HG03066 (cell line): Measurements from ENCODE around the gene MACF1.

ENCODE experiments used
- ATAC-seq: cut with Tn5 transposase; IDR thresholded peaks from one replicate; pipeline ENCODE4 v1.9.1; 2021; ENCODE audit warnings: low read depth; ENCODE audit not compliant: unreplicated experiment

Gene MACF1

DNA sequence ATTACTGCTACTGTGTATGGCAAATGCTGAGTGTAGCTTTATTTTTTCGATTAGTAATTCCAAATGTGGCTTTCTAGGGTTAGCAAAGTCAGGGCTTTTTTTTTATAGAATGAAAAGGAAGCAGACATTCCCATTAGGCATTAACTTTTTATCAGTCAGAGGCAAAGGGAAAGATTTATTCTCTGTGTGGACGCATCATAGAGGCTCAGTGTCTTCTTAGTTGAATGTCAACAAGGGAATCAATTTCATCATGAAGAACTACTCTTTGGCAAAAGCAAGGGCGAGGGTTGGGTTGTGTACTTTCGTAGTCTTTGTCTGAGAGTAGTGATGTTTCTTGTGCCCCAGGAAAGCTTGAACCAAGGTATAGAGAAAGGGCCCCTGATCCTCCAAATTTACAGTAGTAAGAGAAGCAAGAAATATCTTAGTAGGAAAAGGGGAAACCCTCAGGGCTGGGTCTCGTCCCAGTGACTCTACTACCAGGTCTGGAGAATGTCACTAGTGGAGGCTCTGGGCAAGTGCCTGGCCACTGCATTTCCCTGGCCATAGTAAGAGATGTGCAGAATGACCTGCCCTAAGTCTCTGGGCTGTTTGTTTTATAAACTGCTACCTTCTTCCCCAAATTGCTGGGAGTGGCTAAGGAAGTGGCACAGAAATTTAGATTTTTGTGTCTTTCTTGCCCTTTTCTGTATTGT lies 30.0 kb upstream of the MACF1 start:
- ATAC-seq: no peak

DNA sequence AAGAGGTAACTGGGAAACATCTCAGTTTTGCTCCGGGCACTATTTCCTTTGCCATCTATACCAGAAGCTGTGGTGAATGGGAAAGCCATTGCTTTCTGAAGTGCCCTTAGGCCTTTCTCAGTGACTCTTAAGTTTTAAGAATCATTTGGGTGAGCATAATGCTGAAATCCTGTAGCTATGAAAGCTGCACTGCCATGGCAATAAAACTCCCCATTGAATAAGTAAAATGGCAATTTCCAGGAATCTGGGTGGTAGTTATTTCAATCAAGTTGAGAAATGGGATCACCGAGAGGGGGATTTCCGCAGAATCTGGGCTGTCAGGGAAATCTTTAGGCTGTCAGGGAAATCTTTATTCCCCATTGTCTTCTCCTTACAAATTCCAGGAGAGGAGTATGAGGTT lies 26.8 kb upstream of the MACF1 start:
- ATAC-seq: no peak

DNA sequence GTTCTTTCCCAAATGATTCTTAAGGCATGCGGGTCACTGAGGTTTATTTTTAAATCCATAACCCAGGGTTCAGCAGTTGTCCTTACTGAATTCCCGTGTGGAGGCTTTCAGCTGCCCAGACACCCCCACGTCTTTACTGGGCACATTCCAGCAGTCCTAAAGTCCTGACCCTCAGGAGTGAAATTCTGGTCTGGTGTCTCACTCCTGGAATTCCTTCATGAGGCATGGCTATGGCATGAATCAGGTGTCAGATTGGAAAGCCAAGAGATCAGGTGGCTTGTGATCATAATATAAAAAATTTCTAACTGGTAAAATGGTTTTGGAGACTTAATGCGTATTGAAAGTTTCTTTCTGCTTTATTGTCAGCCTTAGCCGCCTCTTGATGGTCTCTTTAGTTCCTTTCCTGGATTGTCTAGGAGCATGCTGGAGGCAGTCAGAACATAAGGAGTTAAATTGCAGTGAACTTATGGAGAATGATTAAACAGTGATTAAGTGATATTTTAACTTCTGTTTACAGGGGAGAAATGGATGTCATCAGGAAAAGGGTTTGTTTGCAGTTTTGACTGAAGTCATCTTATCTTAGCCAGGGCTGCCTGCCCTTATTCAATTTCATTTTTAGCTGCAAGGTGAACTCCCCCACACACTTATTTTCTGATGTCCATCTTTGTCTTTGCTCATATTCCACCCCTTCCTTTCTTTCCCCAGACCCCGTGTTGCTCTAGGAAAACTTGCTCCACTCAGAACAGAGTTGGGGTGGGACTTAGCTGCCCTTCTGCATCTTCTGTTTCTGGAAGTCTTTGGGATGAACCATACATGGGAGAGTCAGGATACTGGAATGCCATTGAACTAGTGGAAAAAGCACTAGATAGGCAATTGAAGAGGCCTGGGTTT lies 25.7 kb upstream of the MACF1 start:
- ATAC-seq: no peak

GRCh38 chr1:39181311-39181710 lies 23.2 kb upstream of the MACF1 start:
- ATAC-seq: no peak

GRCh38 chr1:39182804-39183203 lies 21.7 kb upstream of the MACF1 start:
- ATAC-seq: no peak

DNA sequence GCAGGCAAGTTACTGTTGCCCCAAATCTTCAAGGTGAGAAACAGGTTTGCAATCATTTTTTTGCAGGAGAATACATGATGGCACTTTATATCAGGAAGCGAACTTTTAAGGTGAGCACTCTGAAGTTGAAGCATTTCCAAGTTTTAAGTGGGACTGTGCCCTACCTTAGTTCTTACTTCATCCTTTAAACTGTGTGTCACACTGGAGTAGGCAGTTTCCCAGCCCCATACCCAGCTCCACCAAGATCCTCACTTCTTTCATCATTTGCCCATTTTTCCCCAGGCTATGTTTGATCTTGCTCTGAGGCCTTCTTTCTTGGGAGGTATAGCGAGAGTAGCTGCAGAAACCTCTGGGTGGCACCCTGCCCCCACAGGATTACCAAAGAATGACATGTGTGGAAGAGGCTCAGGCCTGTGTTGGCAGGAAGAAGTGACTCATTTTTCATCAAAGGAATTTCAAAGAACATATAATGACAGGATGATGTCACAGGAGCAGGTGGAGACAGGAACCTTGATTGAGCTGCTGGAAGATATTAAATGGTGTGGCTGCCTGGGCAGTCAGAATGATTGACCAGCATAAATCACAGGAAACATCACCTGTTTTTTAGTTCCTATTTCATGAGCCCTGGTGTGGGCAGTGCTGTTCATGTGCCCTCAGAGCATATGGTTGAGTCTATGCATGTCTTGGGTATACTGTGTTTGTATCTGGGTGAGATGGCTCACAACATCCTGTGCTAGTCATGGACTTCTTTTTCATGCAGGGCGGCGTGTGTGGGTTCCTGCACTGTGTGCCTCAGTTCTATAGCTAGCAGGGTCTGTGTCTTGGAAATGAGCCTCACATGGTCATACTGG lies 20.8 kb upstream of the MACF1 start:
- no peak for ATAC-seq

GRCh38 chr1:39184354-39184818 lies 20.1 kb upstream of the MACF1 start:
- no peak for ATAC-seq

GRCh38 chr1:39187275-39188046 lies 17.0 kb upstream of the MACF1 start:
- ATAC-seq: no peak

DNA sequence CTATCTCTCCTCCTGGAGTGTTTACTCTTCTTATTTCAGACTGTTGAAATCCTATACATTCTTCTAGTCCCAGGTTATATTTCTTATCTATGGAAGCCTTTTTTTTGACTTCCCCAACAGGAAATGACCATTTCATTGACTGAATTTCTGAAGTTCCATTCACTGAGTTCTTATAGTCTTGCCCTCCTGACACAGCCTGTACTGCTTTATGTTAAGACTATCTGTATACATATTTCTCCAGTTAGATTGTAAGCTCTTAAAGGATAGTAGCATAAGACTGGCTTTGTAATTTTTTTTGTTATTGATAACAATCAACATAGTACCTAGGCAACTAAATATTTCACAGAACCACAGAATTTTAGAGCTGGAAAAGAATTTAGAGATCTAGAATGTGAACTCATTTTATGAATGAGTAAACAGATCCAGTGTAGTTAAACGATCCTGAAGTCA lies 14.9 kb upstream of the MACF1 start:
- no peak for ATAC-seq

DNA sequence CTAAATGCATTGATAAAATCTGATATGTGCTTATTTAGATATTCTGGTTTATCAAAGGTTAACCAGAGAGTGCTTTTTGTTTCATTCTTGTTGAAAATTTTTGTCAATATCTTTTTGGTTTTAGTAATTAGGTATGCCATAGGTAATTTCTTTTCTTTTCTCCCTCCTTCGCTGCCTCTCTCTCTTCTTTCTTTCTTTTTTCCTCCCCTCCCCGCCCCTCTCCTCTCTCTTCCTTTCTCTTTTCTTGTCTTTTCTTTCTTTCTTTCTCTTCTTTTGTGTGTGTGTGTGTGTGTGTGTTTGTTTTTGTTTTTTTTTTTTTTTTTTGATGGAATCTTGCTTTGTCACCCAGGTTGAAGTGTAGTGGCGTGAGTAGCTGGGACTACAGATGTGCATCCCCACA lies 14.4 kb upstream of the MACF1 start:
- no peak for ATAC-seq

GRCh38 chr1:39194398-39195051 lies 10.0 kb upstream of the MACF1 start:
- ATAC-seq: no peak

GRCh38 chr1:39195166-39196111 lies 9.1 kb upstream of the MACF1 start:
- ATAC-seq: no peak

DNA sequence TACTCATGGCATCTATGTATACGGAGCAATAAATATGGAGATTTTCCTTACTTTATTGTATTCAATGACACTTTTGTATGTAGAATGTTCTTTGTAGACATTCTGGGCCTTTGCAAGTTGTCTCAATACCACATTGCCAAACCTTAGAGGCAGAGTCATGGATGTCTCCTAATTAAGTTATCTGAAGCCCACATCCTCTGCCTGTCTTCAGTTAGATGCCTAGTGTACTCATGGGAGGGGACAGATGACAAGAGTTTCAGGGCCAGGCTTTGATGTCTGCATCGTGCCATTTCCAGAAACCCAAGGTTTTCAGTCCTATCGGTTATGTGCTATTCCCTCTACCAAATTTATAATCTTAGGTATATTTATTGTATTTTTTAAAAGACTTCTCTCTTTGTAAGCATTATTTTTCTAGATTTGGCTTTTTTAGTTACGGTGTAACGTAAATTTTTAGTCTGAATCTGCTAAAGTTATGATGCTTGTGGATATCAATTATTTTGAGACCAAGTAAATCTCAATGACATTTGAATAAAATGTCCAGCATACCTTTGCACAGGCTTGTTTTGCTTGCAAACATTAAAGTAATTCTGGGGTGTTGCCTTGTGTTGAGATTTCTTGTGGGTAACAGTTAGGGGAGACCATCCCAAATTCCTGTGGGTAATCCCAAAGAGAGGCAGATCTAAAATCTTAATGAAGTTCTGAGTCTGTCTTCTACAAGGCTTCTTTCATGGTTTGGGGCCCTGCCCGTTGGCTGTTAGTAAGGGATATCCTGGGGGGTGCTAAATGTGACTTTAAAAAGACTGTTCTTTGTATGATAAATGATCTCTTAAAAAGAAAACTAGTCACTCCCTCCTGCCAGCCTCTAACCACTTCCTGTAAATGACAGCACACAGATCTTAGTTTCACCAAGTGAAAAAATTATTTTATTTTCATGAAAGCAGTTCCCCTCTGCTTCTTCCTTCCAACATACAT lies 8.0 kb upstream of the MACF1 start:
- ATAC-seq: no peak

- ATAC-seq: no peak
These were observed 4.9 kb upstream of the MACF1 start for GRCh38 chr1:39199593-39199992.

DNA sequence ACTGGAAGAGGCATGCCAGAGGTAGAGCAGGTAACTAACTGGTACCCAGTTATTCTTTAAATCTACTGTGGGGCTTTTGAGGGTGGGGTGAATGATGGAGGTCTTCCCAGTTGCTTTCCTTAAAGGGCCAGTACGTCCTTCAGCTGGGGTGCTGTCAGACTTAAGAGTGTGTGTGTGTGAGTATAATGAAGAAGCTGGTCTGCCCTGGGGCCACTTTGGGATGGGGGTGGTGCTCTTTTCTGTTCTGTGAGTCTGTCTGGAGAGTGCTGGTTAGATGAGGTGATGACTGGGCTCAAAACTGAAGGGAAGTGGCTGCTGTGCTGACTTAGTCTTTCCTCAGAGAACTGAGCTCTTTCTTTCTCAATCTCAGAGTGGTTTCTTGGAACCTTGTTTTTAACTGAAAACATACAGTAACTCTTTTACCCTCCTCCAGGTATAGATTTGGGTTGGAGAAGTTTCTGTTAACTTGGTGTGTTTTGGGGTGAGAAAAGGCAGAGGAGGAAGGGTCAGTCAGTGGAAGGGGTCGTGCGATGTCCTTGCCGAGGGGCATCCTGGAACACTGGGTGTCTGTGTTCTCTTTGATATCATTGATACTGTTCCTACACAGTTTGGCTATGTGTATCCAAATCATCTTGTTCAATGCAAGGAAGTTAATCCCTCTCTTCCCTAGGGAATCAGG lies 746 bp downstream of the MACF1 start:
- ATAC-seq: peak; percentile 57

DNA sequence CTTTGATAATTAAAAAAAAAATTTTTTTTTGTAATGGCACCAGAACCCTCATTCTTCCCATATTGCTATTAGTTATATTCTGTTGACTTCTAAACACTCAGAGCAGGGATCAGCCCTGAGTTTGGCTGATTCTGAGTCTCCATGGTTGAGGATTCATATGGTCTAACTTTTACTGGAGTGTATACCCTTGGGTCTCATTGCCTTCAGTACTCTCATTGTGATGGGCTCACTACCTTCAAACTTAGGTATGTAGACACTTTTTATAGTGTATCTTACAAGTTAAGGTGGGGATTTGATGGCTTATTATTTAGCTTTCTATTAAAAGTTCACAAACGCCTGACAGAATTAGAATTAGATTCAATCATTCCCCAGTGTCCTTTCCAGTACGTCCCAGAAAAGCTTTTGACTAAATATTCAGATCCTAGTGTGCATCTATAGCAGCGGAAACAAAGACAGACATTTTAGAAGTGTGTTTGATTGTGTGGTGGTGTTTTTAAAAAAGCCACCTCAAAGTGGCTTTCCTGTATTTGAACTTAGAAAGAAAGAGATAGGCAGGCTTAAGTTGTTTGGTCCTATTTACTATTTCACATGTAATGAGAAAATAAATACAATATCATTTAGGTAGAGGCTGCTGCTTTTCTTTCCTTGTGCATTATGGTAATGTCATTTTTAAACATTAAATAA lies 1.4 kb downstream of the MACF1 start:
- no peak for ATAC-seq
